DND-41 (cell line): ENCODE results near the gene MTR.

Source experiments
- EZH2 ChIP-seq: IDR thresholded peaks from 3 replicates; pipeline ENCODE4 v1.6.1; 2012; ENCODE audit warnings: borderline replicate concordance, low read depth, mild to moderate bottlenecking, moderate library complexity, low read length, inconsistent platforms; ENCODE audit not compliant: severe bottlenecking
- TF ChIP-seq, protein P1 (sequence below): IDR thresholded peaks from 2 replicates; pipeline ENCODE4 v1.5.1; 2012; ENCODE audit warnings: borderline replicate concordance, low read length, moderate library complexity, mild to moderate bottlenecking; ENCODE audit not compliant: poor library complexity, severe bottlenecking; ENCODE audit errors: extremely low read depth

- TF ChIP-seq, protein P1, sequence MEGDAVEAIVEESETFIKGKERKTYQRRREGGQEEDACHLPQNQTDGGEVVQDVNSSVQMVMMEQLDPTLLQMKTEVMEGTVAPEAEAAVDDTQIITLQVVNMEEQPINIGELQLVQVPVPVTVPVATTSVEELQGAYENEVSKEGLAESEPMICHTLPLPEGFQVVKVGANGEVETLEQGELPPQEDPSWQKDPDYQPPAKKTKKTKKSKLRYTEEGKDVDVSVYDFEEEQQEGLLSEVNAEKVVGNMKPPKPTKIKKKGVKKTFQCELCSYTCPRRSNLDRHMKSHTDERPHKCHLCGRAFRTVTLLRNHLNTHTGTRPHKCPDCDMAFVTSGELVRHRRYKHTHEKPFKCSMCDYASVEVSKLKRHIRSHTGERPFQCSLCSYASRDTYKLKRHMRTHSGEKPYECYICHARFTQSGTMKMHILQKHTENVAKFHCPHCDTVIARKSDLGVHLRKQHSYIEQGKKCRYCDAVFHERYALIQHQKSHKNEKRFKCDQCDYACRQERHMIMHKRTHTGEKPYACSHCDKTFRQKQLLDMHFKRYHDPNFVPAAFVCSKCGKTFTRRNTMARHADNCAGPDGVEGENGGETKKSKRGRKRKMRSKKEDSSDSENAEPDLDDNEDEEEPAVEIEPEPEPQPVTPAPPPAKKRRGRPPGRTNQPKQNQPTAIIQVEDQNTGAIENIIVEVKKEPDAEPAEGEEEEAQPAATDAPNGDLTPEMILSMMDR, result no peak
- TF ChIP-seq EZH2, result no peak
Measured at GRCh38 chr1:236853921-236854604, 59.0 kb downstream of the MTR start.
